NCI-H2029 treated with DMSO at 0.1 percent for 48 hours (cell line): ENCODE results near the gene PCDH1.

Experiments
- DNase-seq: peaks from one replicate; lab custom pipeline; 2025; lab: John Stamatoyannopoulos, UW

PCDH1 gene

DNA sequence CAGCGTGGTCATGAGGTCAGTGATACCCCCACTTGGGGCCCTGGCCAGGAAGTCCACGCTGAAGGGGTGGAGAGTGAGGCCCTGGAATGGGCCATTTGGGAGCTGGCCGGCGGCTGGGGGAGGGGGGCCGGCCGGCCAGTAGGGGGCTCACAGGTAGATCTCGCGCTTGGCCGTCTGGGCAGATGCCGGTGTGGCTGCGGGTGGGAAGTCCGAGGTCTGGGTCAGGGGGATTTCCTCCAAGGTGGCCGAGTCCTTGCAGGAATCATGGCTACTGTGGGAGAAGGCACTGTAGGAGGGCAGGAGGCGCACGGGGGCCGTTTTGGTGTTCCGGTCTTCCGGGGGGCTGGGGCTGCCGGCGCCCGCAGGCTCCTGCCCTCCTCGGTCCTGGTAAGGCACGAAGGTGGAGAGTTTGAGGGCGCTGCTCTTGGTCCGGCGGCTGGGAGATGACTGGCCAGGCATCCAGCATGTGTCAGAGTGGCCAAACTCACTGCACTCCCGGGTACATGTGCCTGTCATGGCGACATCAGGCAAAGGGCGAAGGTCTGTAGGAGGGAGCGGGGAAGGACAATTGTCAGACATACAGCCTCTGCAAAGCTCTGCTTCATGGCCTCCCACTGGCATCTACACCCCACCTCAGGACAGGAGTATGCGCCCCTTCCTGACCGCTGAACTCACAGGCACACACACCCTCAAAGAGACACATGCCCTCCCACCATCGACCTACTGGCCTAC lies 24.1 kb downstream of the PCDH1 start:
- DNase-seq: no peak

DNA sequence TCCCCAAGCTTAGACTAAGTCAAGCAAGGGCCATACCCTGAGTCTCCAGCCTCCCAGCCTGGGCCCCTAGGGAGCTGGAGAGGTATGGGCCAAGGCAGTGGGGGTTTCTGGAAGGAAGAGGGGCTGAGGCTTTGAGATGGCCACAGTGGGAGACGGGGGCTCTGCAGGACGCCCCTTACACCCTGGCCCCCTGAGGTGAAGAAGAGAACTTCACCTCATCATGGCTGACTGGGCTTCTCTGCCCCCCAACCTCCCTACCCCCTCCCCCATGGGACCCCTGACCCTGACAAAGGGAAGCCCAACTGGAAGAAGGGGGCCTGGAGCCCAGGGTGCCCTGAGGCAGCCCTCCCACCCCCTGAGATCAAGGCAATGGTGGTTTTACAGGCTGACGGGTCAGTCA lies 25.8 kb downstream of the PCDH1 start:
- no peak for DNase-seq

DNA sequence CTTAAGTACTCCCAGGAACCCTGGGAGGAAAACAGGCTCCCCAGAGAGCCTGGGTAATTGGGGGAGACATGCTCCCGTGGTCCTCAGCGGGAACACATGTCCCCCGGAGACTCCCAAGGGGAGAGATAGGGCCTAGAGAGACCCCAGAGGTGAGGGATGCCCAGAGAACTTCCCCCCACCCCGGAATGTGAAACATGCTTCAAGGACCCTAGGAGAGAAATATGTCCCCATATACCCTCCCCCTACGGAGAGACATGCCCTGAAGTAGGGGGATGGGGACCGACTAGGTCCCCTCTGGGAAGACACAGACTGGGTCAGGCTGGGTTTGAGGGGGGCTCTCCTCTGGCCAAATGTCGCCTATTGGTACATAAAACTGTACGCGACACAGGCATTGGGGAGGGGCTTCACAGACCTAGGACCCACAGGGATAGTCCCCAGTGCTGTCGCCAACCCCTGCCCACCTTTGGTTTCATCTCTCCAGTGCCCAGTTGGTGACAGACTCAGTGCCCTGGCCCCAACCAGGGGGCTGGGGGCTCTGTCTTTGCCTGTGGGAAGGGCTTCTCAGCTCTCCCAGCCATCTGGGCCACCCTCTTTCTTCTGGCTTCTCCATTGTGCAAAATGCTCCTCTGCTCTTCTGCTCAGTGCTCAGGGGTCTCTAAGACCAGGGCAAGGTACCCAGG lies 26.9 kb downstream of the PCDH1 start:
- DNase-seq: no peak

DNA sequence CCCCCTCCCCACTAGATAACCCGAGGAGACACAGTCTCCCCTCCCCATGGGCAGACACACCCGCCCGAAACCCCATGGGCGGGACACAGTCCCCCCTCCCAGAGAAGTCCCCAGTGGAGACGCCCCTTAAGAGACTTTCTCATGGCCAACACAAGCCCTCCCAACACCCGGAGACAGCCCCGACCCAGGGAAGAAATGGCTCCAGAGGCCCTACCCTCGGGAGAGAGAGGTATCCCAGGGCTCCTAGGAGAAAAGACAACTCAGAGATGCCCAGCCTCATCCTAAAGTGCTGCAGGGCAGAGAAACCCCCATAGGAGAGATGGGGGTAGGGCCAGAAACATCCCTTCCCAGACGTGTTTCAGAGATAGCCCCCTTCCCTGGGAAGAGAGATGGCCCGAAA lies 27.4 kb downstream of the PCDH1 start:
- DNase-seq: no peak

DNA sequence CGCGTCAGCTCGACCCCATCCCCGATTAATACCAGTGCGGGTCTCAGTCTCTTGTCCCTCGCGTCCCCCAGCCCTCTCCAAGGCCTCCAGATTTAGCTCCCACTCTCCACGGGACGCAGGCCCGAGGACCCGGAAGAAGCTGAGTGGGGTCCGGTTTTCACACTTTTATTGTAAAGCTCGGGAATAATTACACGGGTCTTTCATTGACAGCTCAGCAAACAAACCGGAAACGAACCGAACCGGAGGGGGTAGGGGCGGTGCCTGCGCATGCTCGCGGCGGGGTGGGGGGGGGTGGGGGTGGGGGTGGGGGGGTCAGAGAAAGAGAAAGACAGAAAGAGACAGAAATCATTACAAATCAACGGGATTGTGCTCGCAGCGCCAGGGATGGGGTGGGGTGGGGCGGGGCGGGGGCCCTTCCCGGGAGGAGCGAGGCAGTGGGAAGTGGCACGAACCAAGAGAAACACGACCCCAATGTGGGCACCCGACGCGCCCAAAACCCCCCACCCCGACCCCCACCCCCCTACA lies 27.9 kb downstream of the PCDH1 start:
- peak; percentile 62 for DNase-seq

DNA sequence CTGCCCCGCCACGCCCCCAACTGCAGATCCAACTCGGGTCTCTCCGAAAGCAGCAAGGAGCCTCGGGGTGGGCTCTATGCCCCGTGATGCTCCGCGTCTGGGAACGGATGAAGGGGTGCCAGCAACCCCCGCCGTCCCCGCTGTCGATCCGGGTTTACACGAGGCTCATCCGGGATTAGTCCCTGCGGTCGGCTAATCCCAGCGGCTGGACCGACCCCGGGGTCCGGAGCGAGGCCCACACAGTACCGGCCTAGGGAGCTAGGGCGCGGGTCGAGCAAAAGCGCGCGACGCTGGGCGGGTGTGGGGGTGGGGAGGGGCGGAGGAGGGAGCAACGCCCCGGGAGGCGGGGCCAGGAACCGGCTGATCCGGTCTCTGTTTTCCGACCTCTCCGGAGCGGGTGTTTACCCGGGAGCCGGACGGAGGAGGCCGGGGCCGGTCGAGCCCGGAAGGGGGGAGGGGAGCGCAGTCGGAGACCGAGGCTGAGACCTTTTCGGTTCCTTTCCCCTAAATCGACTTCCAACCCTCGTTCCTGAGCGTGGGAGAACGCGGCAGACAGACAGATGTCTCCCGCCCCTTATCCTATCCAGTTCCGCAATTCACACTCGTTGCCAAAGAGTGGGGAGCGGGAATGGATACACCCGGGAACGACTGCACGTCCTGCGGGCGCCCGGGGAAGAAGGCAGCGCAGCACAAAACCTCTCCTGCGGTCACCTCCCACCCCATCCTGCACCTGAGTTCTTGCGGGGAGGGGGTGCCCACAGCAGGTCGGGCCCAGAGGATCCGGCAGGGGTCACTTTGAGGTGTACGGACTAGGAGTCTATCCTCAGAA lies 28.6 kb downstream of the PCDH1 start:
- peak; percentile 86 for DNase-seq

DNA sequence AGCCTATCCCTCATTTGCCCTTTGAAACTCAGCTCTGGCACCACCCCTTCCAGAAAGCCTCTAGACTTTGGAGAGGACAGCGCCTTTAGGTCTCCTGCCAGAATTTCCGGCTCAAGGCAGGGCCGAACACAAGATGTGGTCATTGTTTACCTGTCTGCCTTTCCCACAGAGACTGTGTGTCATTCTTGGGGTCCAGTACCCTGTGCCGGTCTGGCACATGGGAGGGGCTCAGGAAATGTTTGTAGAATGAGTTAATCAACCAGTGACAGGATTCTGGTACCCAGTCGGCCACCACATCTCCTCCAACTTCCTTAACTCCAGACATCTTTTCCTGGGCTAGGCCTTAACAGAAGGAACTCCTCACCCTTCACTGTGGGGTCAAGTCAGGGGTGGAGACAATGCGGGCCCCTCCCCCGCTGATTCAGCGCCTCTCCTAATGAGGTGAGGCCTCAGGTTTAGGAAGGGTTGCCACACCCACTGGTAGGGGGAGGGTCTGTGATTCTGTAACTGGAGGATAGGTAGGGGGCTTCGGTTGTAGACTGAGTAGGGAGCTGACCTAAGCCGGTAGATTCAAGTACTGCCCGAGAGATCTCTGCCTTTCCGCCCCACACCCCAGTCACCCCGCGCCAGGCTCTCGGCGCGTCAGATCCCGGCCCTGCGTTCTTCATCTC lies 29.3 kb downstream of the PCDH1 start:
- DNase-seq: no peak

DNA sequence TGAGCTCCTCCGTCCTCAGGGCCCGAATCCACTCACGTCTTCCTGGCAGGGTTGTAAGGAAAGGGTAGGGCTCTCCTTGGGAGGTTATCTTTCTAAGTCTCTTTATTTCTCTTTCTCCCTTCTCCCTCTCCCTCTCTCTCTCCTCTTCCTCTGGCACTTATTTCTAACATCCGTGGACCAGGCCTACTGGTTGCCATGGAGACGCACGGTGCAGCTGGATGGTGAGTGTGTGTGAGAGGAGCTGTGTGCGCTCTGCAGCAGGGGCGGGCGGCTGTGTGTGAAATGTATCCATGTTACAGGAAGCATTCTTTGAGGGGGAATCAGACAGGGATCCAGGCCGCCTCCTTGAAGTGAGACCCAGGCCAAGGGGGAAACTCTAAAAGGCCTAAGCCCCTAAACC lies 32.2 kb downstream of the PCDH1 start:
- DNase-seq: no peak

DNA sequence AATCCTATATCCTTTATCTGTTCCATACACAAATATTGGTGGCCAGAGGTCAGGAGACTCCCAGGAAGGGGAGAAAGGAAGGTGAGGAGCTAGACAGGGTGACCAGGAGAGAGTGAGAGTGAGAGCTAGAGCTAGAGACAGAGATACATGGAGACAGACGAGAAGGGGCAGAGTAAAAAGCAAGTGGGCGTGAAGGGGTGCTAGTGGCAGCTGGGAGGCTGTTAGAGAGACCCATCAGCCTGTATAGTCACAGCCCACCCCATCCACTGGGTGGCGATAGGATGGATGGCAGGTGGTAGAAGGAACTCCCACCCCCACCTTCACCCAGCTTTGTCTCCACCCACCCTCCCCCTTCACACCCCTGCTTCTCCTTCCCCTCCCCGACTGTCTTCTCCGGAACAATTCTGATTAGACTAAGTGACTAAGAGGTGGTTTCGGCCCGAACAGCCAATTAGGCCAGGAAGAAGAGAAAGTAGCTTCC lies 32.8 kb downstream of the PCDH1 start:
- no peak for DNase-seq

DNA sequence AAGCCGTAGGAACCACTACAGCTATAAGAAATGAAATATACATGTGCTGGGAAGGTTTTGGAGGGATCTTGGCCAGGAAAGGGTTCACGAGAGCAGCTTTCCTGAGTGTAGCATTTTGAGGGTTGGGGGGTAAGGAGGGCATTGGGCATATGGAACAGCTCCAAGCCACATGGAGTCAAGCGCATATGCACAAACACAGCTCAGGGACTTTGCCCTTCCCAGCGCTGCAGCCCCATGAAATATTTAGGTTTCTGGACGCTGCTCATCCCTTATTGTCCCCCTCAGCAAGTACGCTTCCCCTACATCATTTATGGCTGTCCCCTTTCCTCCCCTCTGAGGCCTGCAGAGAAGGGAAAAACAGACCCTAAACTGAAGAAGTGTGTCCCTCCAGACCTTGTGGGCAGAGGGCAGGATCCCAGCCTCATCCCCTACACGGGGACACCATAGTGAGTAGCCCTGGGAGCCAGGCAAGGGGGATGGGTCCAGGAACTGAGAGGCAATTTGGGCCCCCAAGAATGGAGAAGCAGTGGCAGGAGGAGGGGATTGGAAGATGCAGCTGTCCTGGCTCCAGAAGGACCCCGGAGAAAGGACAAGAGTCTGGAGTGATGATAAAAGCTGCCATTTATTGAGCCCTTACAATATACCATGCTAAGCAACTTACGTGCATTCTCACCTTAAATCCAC lies 33.7 kb downstream of the PCDH1 start:
- DNase-seq: no peak

DNA sequence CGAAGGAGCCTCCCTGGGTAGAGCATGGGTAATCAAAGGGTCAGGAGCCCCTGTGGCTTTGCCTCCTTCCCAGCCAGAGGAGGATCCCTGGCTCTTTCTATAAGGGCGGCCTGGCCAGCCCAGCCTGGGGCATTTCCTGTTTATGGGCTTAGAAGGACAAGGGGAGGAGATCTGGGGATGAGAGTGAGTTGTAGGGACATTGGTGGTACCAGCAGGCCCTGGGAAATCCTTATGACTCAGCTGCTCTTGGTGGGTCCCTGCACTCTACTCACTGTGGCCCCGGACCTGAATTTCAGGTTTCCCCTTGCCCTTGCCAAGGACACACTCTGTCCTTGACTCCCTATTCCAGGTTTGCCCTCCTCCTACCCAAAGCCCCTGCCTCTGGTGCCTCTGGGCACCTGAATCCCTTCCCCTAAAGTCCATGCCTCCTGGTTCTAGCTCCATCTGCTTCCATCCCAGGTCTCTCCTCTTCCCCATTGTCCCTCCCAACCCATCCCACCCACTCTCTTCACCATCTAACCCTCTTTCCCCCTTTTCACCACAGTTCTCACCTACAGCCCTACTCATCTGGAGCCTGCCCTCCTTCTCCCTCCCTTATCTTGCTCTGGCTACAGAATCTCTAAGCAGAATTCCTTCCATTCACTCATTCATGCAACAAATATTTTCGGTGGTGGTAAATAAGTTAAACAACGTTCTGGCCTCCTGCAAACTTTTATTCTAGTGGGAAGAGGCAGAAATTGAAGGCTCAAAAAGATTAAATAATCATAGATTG lies 34.9 kb downstream of the PCDH1 start:
- DNase-seq: no peak

DNA sequence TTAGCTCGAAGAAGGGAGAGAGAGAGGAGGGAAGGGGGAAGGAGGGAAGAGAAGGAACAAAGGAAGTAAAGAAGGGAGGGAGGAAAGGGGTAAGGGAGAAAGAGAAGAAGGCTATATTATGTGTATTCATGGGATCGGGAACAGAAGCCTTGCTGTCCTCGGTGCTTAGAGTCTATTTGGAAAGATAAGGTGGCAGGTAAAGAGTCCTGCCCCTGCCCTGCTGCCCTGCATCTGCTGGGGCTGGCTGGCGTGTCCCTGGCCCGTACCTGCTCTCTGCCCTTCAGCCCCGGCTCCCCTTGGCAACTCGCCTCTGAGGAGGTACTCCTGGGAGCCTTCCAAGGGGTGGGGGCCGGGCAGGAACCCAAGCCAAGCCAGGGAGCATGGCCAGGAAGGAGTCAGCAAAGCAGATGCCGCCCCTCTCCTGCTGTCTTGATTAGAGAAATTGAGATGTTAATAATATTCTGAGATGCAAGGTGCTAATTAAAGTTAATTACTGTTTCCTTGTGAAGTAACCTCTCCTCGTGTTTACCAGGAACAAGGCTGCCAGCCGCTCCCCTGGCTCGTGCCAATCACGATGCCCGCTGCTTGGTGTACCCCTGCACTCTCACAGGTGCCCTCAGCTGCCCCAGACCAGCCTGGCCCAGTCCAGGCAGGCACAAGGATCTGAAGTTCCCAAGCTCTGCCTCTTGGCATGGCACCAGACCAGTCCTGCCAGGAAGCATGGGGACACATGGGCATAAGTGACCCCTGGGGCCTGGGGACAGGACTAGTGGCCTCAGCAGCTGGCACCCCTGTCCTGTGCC lies 36.6 kb downstream of the PCDH1 start:
- DNase-seq: peak; percentile 76

DNA sequence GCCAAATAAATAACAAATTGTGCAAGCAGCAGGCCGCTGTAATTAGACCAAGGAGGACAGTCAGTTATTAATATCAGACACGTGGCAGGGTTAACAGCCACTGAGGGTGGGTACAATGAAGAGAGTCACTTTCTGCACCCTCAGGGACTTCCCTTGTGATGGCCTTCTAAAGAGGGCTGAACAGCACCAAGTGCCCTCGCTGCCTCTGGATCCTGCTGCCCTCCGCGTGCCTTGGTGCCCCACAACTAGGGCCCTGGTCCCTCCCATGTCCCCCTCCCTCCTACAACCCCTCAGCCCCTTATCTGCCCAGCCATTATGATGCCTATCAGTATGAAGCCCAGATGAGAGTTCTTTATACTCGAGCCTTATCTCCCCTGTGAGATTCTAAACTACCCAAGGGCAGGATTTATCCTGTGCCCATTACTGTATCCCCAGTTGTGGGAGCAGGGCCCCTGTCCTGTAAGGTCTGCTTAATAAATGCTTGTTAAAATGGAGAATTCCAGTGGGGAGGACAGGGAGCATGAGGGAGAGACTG lies 37.3 kb downstream of the PCDH1 start:
- DNase-seq: no peak

DNA sequence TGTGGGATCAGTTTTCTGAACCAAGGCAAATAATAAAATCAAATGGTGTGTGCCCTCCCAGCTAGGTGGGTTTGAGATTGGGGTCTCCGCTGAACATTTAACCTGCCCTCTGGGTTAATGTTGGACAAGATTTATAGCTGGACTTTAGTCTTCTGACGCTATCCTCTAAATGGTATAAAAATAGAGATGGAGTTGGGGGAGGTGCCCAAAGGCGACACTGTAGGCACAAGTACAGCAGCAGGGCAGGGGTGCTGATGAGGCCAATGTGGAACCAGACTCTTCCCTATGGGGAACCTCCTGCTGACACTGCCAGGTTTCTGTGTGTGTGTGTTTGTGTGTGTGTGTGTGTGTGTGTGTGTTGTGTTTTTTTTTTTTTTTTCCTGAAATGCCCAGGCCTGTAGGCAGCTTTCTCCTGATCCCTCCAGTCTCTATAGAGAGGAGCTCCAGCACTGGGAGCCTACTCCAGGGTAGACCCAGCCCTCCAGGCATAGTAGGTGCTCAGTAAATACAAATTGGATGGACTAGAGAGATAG lies 37.9 kb downstream of the PCDH1 start:
- DNase-seq: no peak

DNA sequence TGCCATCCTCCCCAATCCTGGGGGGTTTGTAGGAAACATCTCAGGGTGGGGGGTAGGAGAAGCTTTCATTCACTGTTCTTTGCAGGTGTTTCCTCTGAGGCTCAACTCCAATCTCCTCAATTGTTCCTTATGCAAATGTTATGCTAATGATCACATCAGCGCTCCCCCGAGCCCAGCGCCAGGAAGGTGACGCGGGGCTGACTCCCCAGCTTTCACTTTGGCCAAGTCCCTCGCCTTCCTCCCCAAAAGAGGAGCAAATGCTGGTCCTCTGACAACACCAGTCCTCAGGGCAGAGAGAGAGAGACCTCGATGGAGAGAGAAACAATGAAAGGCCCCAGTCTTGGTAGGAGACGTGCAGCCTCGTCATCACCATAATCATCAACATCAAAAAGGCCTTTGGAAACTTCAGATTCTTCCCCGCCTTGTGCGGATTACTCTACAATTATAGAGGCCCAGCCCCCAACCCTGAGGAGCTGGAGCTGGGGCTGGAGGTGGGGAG lies 39.1 kb downstream of the PCDH1 start:
- DNase-seq: no peak

DNA sequence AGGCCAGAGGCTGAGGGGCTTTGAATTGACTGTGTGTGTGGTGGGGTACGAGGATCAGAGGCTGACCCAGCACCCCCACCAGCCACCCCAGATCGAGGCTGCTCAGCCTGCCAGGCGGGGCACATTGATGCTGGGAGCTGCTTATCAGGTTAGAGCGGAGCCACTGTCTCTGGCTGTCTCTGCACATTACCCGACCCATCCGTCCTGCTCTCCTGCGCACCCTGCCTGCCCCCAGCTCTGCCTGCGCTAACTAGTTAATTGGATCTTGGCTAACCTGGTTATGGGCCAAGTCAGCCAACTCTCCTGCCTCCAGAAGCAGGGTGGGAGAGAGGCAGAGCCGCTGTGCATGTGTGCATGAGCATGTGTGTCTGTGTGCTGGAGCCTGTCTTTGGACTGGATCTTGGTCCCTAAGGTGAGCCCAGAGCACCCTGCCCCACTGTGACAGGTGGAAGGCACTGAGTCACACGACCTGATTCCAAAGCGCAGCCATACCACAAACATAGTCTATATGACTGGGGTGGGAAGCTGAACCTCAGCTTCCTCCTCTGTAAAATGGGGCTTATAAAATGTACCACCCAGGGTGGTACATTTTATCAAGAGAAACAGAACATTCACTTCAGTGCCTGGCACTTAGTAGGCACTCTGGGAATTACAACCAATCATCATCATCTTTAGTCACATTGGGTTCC lies 39.7 kb downstream of the PCDH1 start:
- DNase-seq: no peak

DNA sequence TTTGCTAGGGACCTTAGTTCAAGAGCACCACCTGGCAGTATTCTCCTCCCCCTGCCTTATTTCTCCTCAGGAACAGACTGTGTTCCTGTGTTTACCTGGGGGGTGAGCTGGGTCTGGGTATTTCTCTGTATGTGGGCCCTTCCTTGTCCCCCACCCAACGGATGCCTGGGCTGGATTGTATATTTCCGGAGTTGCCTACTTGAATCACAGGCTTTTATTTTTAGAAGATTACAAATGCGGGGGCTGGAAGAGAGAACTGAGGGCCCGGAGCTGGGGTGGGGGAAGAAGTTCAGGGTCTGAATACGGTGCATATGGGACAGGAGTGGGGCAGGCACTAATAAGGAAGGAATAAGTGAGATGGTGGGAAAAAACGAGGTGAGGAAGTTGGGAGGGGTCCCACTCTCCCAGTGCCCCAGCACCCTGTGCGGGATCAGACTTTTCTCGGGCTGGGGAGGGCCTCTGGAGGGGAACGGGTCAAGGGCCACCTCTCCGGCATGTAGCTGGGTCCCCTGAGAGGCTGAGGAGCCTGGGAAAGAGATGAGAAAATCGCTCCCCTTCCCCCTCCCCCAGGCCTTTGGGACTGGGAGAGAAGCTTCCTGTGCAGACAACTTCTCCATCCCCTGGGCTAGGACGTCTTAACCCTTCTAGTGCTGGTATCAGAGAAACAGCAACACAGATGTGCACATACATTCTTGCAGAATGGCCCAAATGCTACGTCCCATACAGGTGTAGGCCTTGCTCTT lies 42.1 kb downstream of the PCDH1 start:
- DNase-seq: no peak

DNA sequence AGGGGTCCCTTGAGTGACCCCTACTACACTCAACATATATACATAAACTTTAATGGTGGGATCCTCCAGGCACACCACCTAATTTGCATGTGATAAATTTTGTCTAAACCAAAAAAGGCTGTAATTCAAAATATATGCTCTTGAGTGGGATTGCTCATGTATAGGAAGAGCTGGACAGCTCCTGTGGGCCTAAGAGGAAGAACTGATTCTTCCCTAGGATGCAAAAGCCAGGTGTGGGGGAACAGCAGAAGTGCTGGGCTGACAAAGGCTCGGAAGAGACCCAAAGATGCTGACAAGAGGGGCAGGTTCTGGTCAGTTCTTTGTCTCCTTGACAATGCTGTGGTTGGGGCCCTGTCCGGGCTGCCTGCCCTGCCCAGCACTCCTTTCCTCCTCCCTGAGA lies 43.9 kb downstream of the PCDH1 start:
- no peak for DNase-seq
